Measurements from ENCODE around the gene ACADSB. TPM values are rescaled to one million over a fixed set of nuclear protein-coding genes. Genes with fewer than 3 reads are reported as not detected.

The ACADSB gene
- 27.8 and 27.9 TPM in 2 replicates for total RNA-seq
- total RNA-seq (2013), result 12.8 TPM
- polyA plus RNA-seq, result 6.8 and 8.5 TPM in 2 replicates
- polyA minus RNA-seq, result 3.6 and 4.9 TPM in 2 replicates

DNA sequence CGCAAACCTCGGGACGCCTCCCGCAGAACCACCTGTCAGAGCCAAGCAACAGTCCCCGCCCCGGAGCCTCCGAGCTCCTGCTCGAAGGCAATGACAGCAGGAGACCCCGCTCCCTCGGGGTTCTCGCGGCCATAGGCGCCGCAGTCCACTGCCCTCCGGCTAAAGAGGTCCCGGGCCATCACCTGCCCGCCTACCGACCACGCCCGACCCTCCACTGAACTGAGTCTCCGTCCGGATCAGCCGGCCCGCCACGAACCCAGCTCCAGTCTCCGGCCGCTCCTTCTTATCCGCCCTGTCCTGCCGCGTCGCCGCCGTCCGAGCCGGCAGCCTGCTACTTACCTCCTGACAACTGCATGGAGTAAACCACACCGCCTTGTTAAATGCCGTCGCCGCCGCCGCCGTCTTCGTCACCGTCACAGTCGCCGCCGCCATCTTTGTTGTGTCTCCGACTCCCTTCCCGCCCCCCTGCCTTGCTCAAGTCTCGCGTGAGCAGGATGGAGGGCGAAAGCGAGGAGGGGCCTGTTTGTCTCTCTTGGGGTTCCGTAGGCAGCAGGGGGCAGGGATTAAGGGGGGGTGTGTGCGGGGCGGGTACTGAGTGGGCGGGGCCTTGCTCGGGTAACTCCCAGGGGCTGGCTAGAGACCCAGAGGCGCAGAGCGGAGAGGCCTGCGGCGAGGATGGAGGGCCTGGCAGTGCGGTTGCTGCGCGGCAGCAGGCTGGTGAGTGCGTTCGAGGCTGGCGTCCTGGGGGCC is at the start of gene ACADSB, which contains the start of gene IKZF5:
TSS of gene ACADSB (plus strand) at position 652 of the 750 bp plus-strand sequence. CDS start at position 676, 24 bp downstream.
TSS of gene IKZF5 (minus strand) at position 441 of the 750 bp plus-strand sequence. CDS start 10,170 bp downstream, outside the sequence.
- H3K36me3 ChIP-seq (replicated peaks in 1 of 2; ENCODE audit: control extremely low read depth in 1 of 2, control insufficient read depth in 1 of 2, extremely low read depth in 1 of 2, insufficient read depth in 2 of 2, low read length in 1 of 2), result peaks cover 0 to 7% of the 10 kb centered on the region in 2 experiments
- Mint-ChIP-seq H3K4me1 (peaks cover 49% of the 10 kb centered on the region), H3K27me3 (no peaks in the 10 kb centered on the region), H3K27ac (peak within 1 kb of the TSS; percentile 98), H3K9me3 (ENCODE audit: insufficient read depth) (no peaks in the 10 kb centered on the region), H3K4me3 (peak within 1 kb of the TSS; percentile 98)
- WGBS (ENCODE audit: insufficient coverage), result under 1% methylated on average over 66 of the region's 68 CpGs
- intact Hi-C loops (cut with micrococcal nuclease), result loop anchor here (1.0 to 5.0 kb wide), 8 partner anchors 28 to 1909 kb away; partner anchors contain the start of genes ATE1, BUB3, C10orf88 and EEF1AKMT2
- H3K9me3 ChIP-seq (ENCODE audit: control extremely low read depth in 1 of 3, control insufficient read depth in 2 of 3, insufficient read depth in 1 of 3, low read length in 2 of 3), result no peaks in the 10 kb centered on the region
- peaks cover 25% of the 10 kb centered on the region for H4K20me1 ChIP-seq (ENCODE audit: control insufficient read depth, insufficient read depth, low read length, poor library complexity, severe bottlenecking)
- H3K27me3 ChIP-seq (replicated peaks in 1 of 4; ENCODE audit: control extremely low read depth in 1 of 4, control insufficient read depth in 3 of 4, insufficient read depth in 4 of 4, low read length in 3 of 4), result no peaks in the 10 kb centered on the region
- H3K79me2 ChIP-seq (ENCODE audit: control insufficient read depth, insufficient read depth, low read length), result peaks cover 73% of the 10 kb centered on the region
- TF ChIP-seq, protein P1, sequence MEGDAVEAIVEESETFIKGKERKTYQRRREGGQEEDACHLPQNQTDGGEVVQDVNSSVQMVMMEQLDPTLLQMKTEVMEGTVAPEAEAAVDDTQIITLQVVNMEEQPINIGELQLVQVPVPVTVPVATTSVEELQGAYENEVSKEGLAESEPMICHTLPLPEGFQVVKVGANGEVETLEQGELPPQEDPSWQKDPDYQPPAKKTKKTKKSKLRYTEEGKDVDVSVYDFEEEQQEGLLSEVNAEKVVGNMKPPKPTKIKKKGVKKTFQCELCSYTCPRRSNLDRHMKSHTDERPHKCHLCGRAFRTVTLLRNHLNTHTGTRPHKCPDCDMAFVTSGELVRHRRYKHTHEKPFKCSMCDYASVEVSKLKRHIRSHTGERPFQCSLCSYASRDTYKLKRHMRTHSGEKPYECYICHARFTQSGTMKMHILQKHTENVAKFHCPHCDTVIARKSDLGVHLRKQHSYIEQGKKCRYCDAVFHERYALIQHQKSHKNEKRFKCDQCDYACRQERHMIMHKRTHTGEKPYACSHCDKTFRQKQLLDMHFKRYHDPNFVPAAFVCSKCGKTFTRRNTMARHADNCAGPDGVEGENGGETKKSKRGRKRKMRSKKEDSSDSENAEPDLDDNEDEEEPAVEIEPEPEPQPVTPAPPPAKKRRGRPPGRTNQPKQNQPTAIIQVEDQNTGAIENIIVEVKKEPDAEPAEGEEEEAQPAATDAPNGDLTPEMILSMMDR (IDR thresholded peaks at IDR 0.05), result no peak
- TF ChIP-seq EZH2 (IDR thresholded peaks at IDR 0.05; ENCODE audit: borderline replicate concordance, insufficient read depth, low read depth, low read length, poor library complexity, severe bottlenecking), result no peak
- peak within 1 kb of the TSS; percentile 96 for H3K4me2 ChIP-seq (replicated peaks; ENCODE audit: low read depth, low read length, poor library complexity, severe bottlenecking)
- peak within 1 kb of the TSS; percentile 92 for H3K9ac ChIP-seq (ENCODE audit: low read length)
- H3K27ac ChIP-seq (ENCODE audit: low read length in 2 of 2), result peak within 1 kb of the TSS; percentile 92 to 98
- ATAC-seq (ENCODE audit: low read depth) (peak; percentile 93), DNase-seq (peak; percentile 97)
- H3K4me3 ChIP-seq (ENCODE audit: control extremely low read depth in 1 of 5, extremely low read depth in 1 of 5, insufficient read depth in 1 of 5, low read depth in 2 of 5, low read length in 4 of 5), result peak within 1 kb of the TSS; percentile 63 to 100 (median 95)
- ChIA-PET POLR2A (interaction anchor here (0.7 to 1.8 kb wide), 5 partner anchors 27 to 1080 kb away, joined by 3 to 12 read pairs (median 4); partner anchors contain the start of genes ATE1, BUB3, C10orf88 and PSTK), CTCF (interaction anchor here (1.4 to 3.7 kb wide), 4 partner anchors 29 to 146 kb away, joined by 3 to 26 read pairs (median 3); partner anchors contain the start of genes BUB3 and PSTK)
- peaks cover 22 to 25% of the 10 kb centered on the region in 2 donors for H3K4me1 ChIP-seq (ENCODE audit: control insufficient read depth in 2 of 2, insufficient read depth in 2 of 2, low read length in 2 of 2)
- peak within 1 kb of the TSS; percentile 96 for H2AFZ ChIP-seq (ENCODE audit: insufficient read depth, low read depth, low read length, poor library complexity, severe bottlenecking)

Data from B cell (primary cell).